GM13977 (cell line): ENCODE results near the gene NGDN.
A peak's percentile ranks its signal among the peaks of the same experiment; 100 is the strongest.

ENCODE experiments used
- DNase-seq: peaks from one replicate; pipeline ENCODE4 v3.0.0; 2012; ENCODE audit warnings: low spot score
- in situ Hi-C: fragments of 300-500 bp; cut with MboI; formaldehyde crosslinking; loops from one replicate; pipeline ENCODE4 v1.12.0; 2022; ENCODE audit warnings: low sequenced_read_pairs, low pct_unique_long_range_greater_than_20kb, mixed read lengths, inconsistent platforms; ENCODE audit not compliant: unreplicated experiment
- TF ChIP-seq, protein P1 (sequence below): IDR thresholded peaks from 2 replicates; pipeline ENCODE4 v1.5.1; 2012; ENCODE audit warnings: mild to moderate bottlenecking, control low read depth; ENCODE audit not compliant: insufficient read depth; ENCODE audit errors: extremely low read depth, missing control alignments

NGDN gene

DNA sequence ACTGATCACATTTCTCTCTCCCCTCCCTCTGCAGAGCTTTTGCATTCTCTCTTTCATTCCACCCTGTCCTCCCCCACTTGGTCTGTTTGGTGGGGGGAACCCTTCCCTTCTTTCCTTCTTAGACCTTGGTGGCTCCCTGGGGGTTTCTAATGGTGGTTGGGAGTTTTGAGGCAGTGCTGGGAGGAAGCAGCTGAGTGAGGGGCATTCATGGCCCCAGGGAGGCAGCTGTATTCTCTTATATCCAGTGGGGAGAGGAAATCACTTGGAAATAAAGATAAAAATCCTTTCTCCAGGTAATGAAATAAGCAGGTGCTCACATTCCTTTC is 13.3 kb downstream of the NGDN start:
- no peak for DNase-seq
- TF ChIP-seq, protein P1, sequence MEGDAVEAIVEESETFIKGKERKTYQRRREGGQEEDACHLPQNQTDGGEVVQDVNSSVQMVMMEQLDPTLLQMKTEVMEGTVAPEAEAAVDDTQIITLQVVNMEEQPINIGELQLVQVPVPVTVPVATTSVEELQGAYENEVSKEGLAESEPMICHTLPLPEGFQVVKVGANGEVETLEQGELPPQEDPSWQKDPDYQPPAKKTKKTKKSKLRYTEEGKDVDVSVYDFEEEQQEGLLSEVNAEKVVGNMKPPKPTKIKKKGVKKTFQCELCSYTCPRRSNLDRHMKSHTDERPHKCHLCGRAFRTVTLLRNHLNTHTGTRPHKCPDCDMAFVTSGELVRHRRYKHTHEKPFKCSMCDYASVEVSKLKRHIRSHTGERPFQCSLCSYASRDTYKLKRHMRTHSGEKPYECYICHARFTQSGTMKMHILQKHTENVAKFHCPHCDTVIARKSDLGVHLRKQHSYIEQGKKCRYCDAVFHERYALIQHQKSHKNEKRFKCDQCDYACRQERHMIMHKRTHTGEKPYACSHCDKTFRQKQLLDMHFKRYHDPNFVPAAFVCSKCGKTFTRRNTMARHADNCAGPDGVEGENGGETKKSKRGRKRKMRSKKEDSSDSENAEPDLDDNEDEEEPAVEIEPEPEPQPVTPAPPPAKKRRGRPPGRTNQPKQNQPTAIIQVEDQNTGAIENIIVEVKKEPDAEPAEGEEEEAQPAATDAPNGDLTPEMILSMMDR, result no peak
- in situ Hi-C loops, result loop anchor here (10.0 kb wide), 1 partner anchor 62 kb away; no protein-coding TSS in a partner anchor

DNA sequence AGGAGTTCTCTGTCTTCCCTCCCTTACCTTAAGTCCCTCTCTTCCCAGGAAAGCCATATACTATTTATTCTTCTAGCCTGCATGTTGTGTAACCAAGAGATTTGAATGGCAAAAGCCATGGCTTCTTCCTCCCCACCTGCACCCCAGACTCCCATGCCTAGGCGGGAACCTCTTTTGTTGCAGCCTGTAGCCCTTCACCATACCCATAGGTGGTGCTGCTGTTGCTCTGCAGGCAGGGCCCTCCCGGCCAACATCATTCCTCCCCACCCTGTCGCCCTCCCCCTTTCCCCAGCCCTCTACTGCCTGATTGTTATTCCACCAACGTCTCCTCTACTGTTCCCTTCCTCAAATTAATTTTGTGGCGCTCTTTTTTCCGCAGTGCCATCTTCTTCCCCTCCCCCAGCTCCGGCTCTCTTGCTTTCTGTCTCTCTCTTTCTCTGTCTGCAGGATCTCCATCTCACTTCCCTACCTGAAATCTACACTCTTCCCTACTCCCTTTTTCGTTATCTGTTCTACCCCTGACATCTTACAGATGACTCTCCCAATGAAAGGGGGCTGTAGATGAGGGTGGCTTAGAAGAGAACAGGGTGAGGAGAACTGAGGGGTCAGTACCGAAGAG is 13.8 kb downstream of the NGDN start:
- TF ChIP-seq, protein P1, result peak; percentile 58
- in situ Hi-C loops, result loop anchor here (10.0 kb wide), 1 partner anchor 61 kb away; no protein-coding TSS in a partner anchor

DNA sequence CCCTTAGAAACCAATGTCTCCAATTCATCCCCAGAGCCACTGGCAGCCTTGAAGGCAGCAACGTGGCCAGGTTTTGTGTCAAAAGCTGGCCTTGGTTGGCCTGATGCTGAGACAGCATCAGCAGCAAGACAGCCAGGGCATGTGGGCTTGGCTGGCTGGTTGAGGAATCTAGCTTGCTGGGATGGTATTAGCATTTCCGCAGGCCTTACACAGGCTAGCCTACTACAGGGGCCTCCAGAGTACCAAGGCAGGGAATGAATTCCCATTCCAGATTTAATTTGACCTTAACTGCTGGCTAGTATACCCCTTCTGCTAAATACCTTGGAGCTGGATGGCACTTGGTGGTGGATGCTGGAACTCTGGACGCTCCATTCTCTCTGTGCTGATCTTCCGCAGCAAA is 15.8 kb downstream of the NGDN start:
- in situ Hi-C loops, result loop anchor here (10.0 kb wide), 1 partner anchor 59 kb away; no protein-coding TSS in a partner anchor
- no peak for DNase-seq
- TF ChIP-seq, protein P1, result no peak

More for the DNA sequence above, 13.8 kb downstream of the NGDN start:
- DNase-seq, result peak; percentile 18

DNA sequence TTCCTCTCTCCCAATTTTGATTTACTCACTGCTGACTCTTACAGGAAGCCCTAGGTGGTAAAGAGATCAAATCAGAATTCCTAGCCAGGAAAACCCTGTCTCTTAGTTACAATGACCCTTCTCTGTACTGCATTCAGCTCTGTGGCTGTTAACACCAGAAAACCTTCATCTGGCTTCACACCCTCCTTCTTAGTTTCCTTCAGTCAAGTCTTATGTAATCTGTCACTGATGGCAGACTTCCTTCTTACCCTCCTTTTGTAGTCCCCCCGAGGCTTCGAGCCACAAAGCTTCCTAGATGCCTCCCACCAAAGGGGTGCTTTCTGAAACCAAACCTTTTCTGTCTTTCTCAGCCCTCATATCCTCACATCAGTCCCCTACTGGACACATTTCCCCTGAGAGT is 16.5 kb downstream of the NGDN start:
- TF ChIP-seq, protein P1, result no peak
- no peak for DNase-seq
- in situ Hi-C loops, result loop anchor here (10.0 kb wide), 1 partner anchor 59 kb away; no protein-coding TSS in a partner anchor

DNA sequence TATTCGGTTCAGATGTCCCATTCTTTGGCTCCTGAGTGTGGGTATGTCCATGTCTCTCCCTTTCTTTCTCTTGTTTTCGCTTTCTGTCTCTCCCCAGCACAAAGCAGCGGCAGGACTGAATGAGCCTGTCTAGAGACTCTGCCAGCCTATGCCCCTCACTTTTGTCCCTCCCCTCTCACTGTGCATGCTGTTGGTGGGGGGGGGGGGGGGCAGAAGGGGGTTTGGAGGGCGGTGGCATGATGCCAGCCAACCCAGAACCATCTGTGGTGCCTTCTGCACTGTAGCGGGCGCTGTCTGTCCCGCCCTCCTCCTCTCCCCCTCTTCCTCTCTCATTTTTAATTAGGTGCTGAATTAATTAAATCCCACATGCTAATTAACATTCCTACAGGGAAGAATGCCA is 17.7 kb downstream of the NGDN start:
- in situ Hi-C loops, result loop anchor here (10.0 kb wide), 1 partner anchor 58 kb away; no protein-coding TSS in a partner anchor
- TF ChIP-seq, protein P1, result no peak
- DNase-seq, result no peak

DNA sequence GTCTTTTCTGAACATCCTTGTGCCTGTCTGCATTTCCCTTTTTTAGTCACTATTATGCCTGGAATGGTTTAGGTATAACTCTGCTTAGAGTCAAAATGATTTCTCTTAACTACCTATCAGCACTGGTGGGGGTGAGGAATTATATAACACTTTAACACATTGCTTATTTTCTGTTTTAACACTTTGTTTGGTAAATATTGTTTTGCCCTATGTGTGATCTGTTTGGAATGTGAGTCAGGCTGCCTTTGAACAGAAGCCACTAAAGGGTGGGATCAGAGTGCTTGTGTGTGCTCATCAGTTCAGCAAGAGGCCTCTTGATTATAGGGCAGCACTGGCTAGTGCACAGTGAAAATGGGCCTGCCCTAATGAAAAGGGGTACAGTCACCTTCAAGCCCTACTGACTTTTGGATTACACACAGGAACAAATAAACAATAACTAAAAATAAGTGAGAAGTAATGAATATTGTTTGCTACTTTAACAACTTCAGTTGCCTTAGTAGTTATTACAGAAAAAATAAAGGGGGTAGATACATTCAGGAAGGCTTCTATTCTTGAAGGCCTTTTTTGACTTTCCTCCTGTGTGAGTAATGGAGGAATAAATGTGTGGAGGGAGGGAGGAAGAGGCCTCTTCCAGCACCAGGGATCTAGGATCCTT is 23.2 kb downstream of the NGDN start:
- in situ Hi-C loops, result no loop called here

More for the DNA sequence above, 23.2 kb downstream of the NGDN start:
- TF ChIP-seq, protein P1, result no peak
- no peak for DNase-seq
